ENCODE data around the gene TRPC1.

The TRPC1 gene

GRCh38 chr3:142808103-142808917 is 84.5 kb downstream of the TRPC1 start:
- TF ChIP-seq, protein P1, sequence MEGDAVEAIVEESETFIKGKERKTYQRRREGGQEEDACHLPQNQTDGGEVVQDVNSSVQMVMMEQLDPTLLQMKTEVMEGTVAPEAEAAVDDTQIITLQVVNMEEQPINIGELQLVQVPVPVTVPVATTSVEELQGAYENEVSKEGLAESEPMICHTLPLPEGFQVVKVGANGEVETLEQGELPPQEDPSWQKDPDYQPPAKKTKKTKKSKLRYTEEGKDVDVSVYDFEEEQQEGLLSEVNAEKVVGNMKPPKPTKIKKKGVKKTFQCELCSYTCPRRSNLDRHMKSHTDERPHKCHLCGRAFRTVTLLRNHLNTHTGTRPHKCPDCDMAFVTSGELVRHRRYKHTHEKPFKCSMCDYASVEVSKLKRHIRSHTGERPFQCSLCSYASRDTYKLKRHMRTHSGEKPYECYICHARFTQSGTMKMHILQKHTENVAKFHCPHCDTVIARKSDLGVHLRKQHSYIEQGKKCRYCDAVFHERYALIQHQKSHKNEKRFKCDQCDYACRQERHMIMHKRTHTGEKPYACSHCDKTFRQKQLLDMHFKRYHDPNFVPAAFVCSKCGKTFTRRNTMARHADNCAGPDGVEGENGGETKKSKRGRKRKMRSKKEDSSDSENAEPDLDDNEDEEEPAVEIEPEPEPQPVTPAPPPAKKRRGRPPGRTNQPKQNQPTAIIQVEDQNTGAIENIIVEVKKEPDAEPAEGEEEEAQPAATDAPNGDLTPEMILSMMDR (conservative IDR thresholded peaks at IDR 0.05; ENCODE audit: low read length): no peak
- DNase-seq (ENCODE audit: low read depth): peak; percentile 61
- H3K4me3 ChIP-seq (ENCODE audit: low read length): no peak overlapping the region

- TF ChIP-seq, protein P1 (conservative IDR thresholded peaks at IDR 0.05; ENCODE audit: low read length): no peak
- DNase-seq (ENCODE audit: low read depth): no peak
- no peak overlapping the region for H3K4me3 ChIP-seq (ENCODE audit: low read length)
Observed at GRCh38 chr3:142809259-142809658, 85.4 kb downstream of the TRPC1 start.

DNA sequence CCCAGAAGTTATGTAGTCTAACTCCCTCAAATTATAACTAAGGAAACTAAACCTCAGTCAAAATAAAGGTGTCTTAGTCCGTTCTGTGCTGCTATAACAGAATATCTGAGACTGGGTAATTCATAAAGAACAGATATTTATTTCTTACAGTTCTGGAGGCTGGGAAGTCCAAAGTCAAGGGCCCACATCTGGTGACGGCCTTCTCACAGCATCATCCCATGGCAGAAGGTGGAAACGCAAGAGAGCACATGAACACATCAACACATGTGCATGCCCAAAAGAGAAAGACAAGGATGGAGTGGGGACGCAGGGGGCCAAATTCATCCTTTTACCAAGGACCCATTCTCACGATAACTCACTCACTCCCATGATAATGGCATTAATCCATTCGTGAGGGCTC is 92.0 kb downstream of the TRPC1 start:
- DNase-seq (ENCODE audit: low read depth): no peak
- no peak overlapping the region for H3K4me3 ChIP-seq (ENCODE audit: low read length)
- TF ChIP-seq, protein P1 (conservative IDR thresholded peaks at IDR 0.05; ENCODE audit: low read length): no peak

- DNase-seq (ENCODE audit: low read depth): no peak
- H3K4me3 ChIP-seq (ENCODE audit: low read length): no peak overlapping the region
- TF ChIP-seq, protein P1 (conservative IDR thresholded peaks at IDR 0.05; ENCODE audit: low read length): no peak
Observed at GRCh38 chr3:142817356-142817755, 93.5 kb downstream of the TRPC1 start.

DNA sequence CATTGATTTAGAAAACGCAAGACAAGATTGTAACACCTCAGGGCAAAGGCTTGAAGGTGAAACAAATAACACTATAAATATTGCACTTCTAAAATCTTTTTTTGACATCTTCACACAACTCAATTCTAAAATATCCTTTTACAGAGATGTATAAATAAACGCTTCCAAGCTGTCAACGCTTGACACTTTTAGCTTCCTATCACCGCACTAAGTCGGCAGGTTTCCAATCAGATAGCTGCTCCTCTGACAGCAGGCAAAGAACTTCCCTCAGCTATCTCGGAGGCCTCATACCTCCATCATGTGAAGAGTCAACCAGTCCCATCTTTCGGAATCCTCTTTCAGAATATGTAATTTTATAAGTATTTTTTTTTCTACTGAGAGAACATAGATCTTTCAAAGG is 94.1 kb downstream of the TRPC1 start:
- no peak overlapping the region for H3K4me3 ChIP-seq (ENCODE audit: low read length)
- no peak for DNase-seq (ENCODE audit: low read depth)
- TF ChIP-seq, protein P1 (conservative IDR thresholded peaks at IDR 0.05; ENCODE audit: low read length): no peak

DNA sequence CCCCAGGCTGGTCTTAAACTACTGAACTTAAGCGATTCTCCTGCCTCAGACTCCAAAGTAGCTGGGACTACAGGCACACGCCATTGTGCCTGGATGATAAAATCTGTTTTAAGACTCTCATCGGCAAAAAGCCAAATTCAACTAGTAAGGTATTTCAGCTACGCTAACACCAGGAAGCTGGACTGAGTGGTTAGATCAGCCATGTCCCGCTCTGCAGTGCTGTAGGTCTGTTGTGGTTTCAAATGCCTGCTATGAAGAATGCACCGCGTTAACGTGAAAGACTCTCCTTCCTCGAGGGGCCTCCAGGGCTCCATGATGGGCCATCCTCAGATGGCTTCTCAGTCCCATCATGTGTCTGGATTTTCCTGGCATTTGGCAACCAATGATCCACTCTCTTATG is 94.8 kb downstream of the TRPC1 start:
- H3K4me3 ChIP-seq (ENCODE audit: low read length): no peak overlapping the region
- no peak for DNase-seq (ENCODE audit: low read depth)
- TF ChIP-seq, protein P1 (conservative IDR thresholded peaks at IDR 0.05; ENCODE audit: low read length): no peak

GRCh38 chr3:142819179-142819578 is 95.3 kb downstream of the TRPC1 start:
- no peak overlapping the region for H3K4me3 ChIP-seq (ENCODE audit: low read length)
- TF ChIP-seq, protein P1 (conservative IDR thresholded peaks at IDR 0.05; ENCODE audit: low read length): no peak
- no peak for DNase-seq (ENCODE audit: low read depth)
